GM23248 (cell line): ENCODE results near the gene LRP3. TPM values are rescaled to one million over a fixed set of nuclear protein-coding genes. Genes with fewer than 3 reads are reported as not detected.

Experiments
- DNase-seq: peaks from one replicate; pipeline ENCODE4 v3.0.0-alpha.2; 2015
- H2AFZ ChIP-seq: fragments of 200-600 bp; sonication (generic); 2 replicates; pipeline ENCODE4 v1.6.1; 2016; ENCODE audit warnings: antibody characterized with exemption
- H3F3A ChIP-seq: fragments of 200-600 bp; sonication (generic); 2 replicates; pipeline ENCODE4 v1.6.1; 2016; ENCODE audit warnings: mild to moderate bottlenecking, antibody characterized with exemption, mixed run types; ENCODE audit not compliant: insufficient read depth
- H3K27ac ChIP-seq: fragments of 200-600 bp; sonication (generic); 2 replicates; pipeline ENCODE4 v1.5.1; 2016; ENCODE audit warnings: mild to moderate bottlenecking
- H3K27me3 ChIP-seq: fragments of 200-600 bp; sonication (generic); replicated peaks from 2 replicates; pipeline ENCODE4 v1.6.1; 2016; ENCODE audit warnings: mild to moderate bottlenecking; ENCODE audit not compliant: insufficient read depth
- H3K36me3 ChIP-seq: fragments of 200-600 bp; sonication (generic); 2 replicates; pipeline ENCODE4 v1.6.1; 2016; ENCODE audit warnings: low read depth, mild to moderate bottlenecking
- H3K4me1 ChIP-seq: fragments of 200-600 bp; sonication (generic); 2 replicates; pipeline ENCODE4 v1.6.1; 2016; ENCODE audit warnings: mild to moderate bottlenecking; ENCODE audit not compliant: insufficient read depth
- H3K4me2 ChIP-seq: fragments of 200-600 bp; sonication (generic); one replicate; pipeline ENCODE4 v1.6.1; 2016; ENCODE audit warnings: mild to moderate bottlenecking; ENCODE audit not compliant: unreplicated experiment
- H3K4me3 ChIP-seq: fragments of 200-600 bp; sonication (generic); 2 replicates; pipeline ENCODE4 v1.5.1; 2016; ENCODE audit warnings: mild to moderate bottlenecking
- H3K79me2 ChIP-seq: fragments of 200-600 bp; sonication (generic); 2 replicates; pipeline ENCODE4 v1.6.1; 2016; ENCODE audit warnings: mild to moderate bottlenecking; ENCODE audit not compliant: insufficient read depth
- H3K9ac ChIP-seq: fragments of 200-600 bp; sonication (generic); 2 replicates; pipeline ENCODE4 v1.6.1; 2016; ENCODE audit warnings: mild to moderate bottlenecking
- H3K9me2 ChIP-seq: fragments of 200-600 bp; sonication (generic); 2 replicates; pipeline ENCODE4 v1.6.1; 2016; ENCODE audit warnings: mixed run types, mild to moderate bottlenecking, moderate library complexity; ENCODE audit not compliant: insufficient read depth
- H3K9me3 ChIP-seq: fragments of 200-600 bp; sonication (generic); one replicate; pipeline ENCODE4 v1.6.1; 2017; ENCODE audit warnings: low read depth
- H4K20me1 ChIP-seq: fragments of 200-600 bp; sonication (generic); 2 replicates; pipeline ENCODE4 v1.6.0; 2016; ENCODE audit not compliant: insufficient read depth
- EZH2 ChIP-seq: fragments of 200-600 bp; sonication (generic); IDR thresholded peaks from 2 replicates; pipeline ENCODE4 v1.6.1; 2018; ENCODE audit warnings: antibody characterized with exemption, mild to moderate bottlenecking; ENCODE audit not compliant: insufficient read depth, poor library complexity, severe bottlenecking
- EZH2phosphoT487 ChIP-seq: fragments of 200-600 bp; sonication (generic); IDR thresholded peaks from 2 replicates; pipeline ENCODE4 v1.6.1; 2018; ENCODE audit warnings: antibody characterized with exemption, moderate library complexity, mild to moderate bottlenecking, low read depth; ENCODE audit not compliant: insufficient read depth
- WGBS, 2 experiments: methylation state at CpG; one replicate each; pipeline ENCODE4 v1.1.6; 2015 to 2017; ENCODE audit warnings: low lambda C conversion rate in 2 of 2, low coverage in 1 of 2; ENCODE audit errors: missing lambda C conversion rate in 2 of 2; 5-methylcytosine and 5-hydroxymethylcytosine counted together
- in situ Hi-C: fragments of 300-500 bp; cut with MboI; formaldehyde crosslinking; loops from 2 replicates; pipeline ENCODE4 v1.15.0; 2020
- polyA plus RNA-seq: library from polyadenylated mRNA; unstranded; fragments of >200 nt; fragmentation: Nextera tagmentation; extraction: Ambion mirVana; gene quantifications from 2 replicates; pipeline ENCODE4 v1.2.1, GENCODE V29; 2016
- total RNA-seq: library from RNA; depleted of rRNA; stranded (reverse); fragments of >200 nt; shearing (Covaris generic); gene quantifications from 2 replicates; pipeline ENCODE4 v1.2.3, GENCODE V29; 2014

Gene LRP3
- total and polyA plus RNA-seq, 2 experiments from 2014 or later: 2.9 to 58.3 TPM

- Histone ChIP-seq H3K9me2 (no peaks in the 10 kb centered on the region), H3K4me2 (no peak overlapping the region), H3K27me3 (no peaks in the 10 kb centered on the region; the same call in 1 of the 2 replicates), H3F3A (no peaks in the 10 kb centered on the region; the same call in 1 of the 2 replicates), H2AFZ (no peak overlapping the region), H3K36me3 (no peaks in the 10 kb centered on the region), H3K4me1 (no peaks in the 10 kb centered on the region; the same call in 1 of the 2 replicates), H3K79me2 (no peaks in the 10 kb centered on the region), H3K4me3 (no peak overlapping the region), H4K20me1 (no peaks in the 10 kb centered on the region), H3K9ac (no peak overlapping the region), H3K9me3 (no peaks in the 10 kb centered on the region), H3K27ac (no peak overlapping the region)
- WGBS, 2 experiments: 70 to 76% methylated on average over 16 of the region's 16 CpGs
- DNase-seq: no peak
- in situ Hi-C loops: loop anchor here (5.0 to 10.0 kb wide), 2 partner anchors 170 to 528 kb away; no protein-coding TSS in a partner anchor
- no peak for TF ChIP-seq EZH2
- no peak for TF ChIP-seq EZH2phosphoT487
Observed at GRCh38 chr19:33236696-33237390, 42.7 kb downstream of the LRP3 start.

- H3K4me2 ChIP-seq: no peak overlapping the region
- no peaks in the 10 kb centered on the region for H3K36me3 ChIP-seq
- H3K79me2 ChIP-seq: no peaks in the 10 kb centered on the region
- no peak for TF ChIP-seq EZH2phosphoT487
- TF ChIP-seq EZH2: no peak
- no peak overlapping the region for H3K4me3 ChIP-seq
- 87 to 89% methylated on average over 10 of the region's 10 CpGs for WGBS, 2 experiments
- DNase-seq: no peak
- in situ Hi-C loops: loop anchor here (5.0 to 10.0 kb wide), 2 partner anchors 169 to 526 kb away; no protein-coding TSS in a partner anchor
- no peaks in the 10 kb centered on the region for H3F3A ChIP-seq
- no peaks in the 10 kb centered on the region for H4K20me1 ChIP-seq
- no peak overlapping the region for H2AFZ ChIP-seq
- H3K9me3 ChIP-seq: no peaks in the 10 kb centered on the region
- H3K9me2 ChIP-seq: no peaks in the 10 kb centered on the region
- H3K27ac ChIP-seq: no peak overlapping the region
- no peaks in the 10 kb centered on the region; the same call in 1 of the 2 replicates for H3K4me1 ChIP-seq
- no peak overlapping the region for H3K9ac ChIP-seq
- no peaks in the 10 kb centered on the region for H3K27me3 ChIP-seq
Observed at GRCh38 chr19:33238481-33239149, 44.5 kb downstream of the LRP3 start.

DNA sequence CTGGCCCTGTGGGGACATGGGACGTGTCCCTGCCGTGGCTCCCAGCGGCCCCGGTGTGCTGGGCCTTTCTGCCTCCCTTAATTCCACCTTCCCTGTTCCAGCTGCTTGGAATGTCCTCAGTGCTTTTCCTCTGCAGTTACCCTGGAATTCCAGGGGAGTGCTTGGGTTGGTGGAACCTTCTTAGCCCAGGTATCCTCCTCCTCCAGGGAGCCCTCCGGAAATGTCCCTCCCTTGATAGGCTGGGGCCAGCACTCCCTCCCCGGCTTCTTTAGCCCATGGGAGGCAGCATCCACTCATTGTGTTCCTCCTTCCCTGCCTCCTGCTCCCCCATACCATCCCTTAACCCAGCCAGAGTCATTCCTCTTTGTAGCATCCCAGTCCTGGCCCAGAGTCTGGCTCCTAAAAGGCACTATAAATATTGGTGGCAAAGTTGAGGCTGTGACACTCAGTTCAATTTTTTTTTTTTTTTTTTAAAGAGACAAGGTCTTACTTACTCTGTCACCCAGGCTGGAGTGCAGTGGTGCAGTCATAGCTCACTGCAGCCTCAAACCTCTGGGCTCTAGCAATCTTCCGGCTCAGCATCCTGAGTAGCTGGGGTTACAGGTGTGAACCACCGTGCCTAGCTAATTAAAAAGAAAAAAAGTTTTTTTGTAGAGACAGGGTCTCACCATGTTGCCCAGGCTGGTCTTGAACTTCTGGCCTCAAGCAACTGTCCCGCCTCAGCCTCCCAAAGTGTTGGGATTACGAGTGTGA is 45.3 kb downstream of the LRP3 start:
- in situ Hi-C loops: loop anchor here (5.0 to 10.0 kb wide), 2 partner anchors 168 to 525 kb away; no protein-coding TSS in a partner anchor
- TF ChIP-seq EZH2phosphoT487: no peak
- TF ChIP-seq EZH2: no peak
- Histone ChIP-seq H3K27ac (no peak overlapping the region), H3K9ac (no peak overlapping the region), H3K9me2 (no peaks in the 10 kb centered on the region), H3K4me3 (no peak overlapping the region), H3F3A (no peaks in the 10 kb centered on the region), H3K9me3 (no peaks in the 10 kb centered on the region), H3K4me2 (no peak overlapping the region), H4K20me1 (no peaks in the 10 kb centered on the region), H3K36me3 (no peaks in the 10 kb centered on the region), H3K79me2 (no peaks in the 10 kb centered on the region), H3K27me3 (no peaks in the 10 kb centered on the region), H2AFZ (no peak overlapping the region), H3K4me1 (no peaks in the 10 kb centered on the region; the same call in 1 of the 2 replicates)
- DNase-seq: no peak
- WGBS, 2 experiments: 75 to 80% methylated on average over 10 of the region's 10 CpGs

DNA sequence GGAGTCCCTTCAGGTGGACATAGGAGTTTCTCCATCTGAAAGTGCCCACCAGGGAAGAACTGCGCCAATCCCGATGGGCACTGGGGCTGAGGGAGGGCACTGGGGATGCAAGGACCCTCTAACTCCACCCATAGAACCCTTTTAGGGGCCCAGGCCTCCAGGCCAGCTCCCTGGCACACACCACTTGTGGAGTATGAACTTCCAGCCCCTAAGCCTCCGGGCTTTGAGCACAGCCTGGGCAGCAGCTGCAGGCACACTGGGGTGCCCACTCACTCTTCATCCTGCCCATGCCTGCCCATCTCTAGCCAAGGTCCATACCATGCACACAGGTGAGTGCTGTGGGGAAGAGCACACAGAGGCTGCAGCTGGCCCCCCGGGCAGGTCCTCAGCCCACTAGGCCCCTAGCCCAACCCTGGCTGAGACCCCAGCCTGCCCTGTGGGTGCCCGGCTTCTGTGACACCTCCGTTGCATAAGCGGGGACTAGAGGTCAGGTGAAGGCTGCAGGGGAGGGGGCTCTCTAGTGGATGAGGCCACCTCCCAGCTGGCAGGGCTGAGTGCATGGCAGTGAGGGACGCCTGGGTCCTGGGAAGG is 46.1 kb downstream of the LRP3 start:
- H3K79me2 ChIP-seq: no peaks in the 10 kb centered on the region
- in situ Hi-C loops: no loop called here
- no peaks in the 10 kb centered on the region for H3K9me2 ChIP-seq
- H4K20me1 ChIP-seq: no peaks in the 10 kb centered on the region
- no peak overlapping the region for H3K4me3 ChIP-seq
- no peaks in the 10 kb centered on the region for H3K9me3 ChIP-seq
- DNase-seq: no peak
- no peaks in the 10 kb centered on the region for H3K27me3 ChIP-seq
- H3F3A ChIP-seq: no peaks in the 10 kb centered on the region
- TF ChIP-seq EZH2phosphoT487 (no peak), EZH2 (no peak)
- no peaks in the 10 kb centered on the region for H3K36me3 ChIP-seq
- WGBS, 2 experiments: 79 to 82% methylated on average over 7 to 8 of the region's 8 CpGs
- no peak overlapping the region for H3K4me2 ChIP-seq
- H3K4me1 ChIP-seq: no peaks in the 10 kb centered on the region; the same call in 1 of the 2 replicates
- H2AFZ ChIP-seq: no peak overlapping the region
- no peak overlapping the region for H3K27ac ChIP-seq
- H3K9ac ChIP-seq: no peak overlapping the region
